ENCODE measurements around the gene WDCP. TPM values are rescaled to one million over a fixed set of nuclear protein-coding genes. Genes with fewer than 3 reads are reported as not detected.
"Not testable (repeated sequence)": the region's sequence is repeated elsewhere in the genome, so short reads cannot be mapped to it uniquely, and the experiment has no call there.

Gene WDCP
- total RNA-seq, 1 experiment from 2014 or later, result 36.9 TPM

- not testable (repeated sequence) for H3K14ac ChIP-seq (ENCODE audit: insufficient read depth, low read length); H3K4me2 ChIP-seq (ENCODE audit: insufficient read depth, insufficient read length, low read length); H3K23ac ChIP-seq (ENCODE audit: insufficient read length, low read depth, low read length); H2BK15ac ChIP-seq (ENCODE audit: low read depth, low read length); H3K79me1 ChIP-seq (ENCODE audit: insufficient read depth, low read depth, low read length, poor library complexity, severe bottlenecking); H3K18ac ChIP-seq (ENCODE audit: insufficient read length, low read depth, low read length); H3K9ac ChIP-seq (ENCODE audit: extremely low read depth, insufficient read length, low read length); H3K9me3 ChIP-seq (ENCODE audit: control insufficient read depth, low read depth, low read length); H2BK20ac ChIP-seq (ENCODE audit: low read depth, low read length, poor library complexity, severe bottlenecking); H3K23me2 ChIP-seq (ENCODE audit: insufficient read length, low read depth, low read length, poor library complexity, severe bottlenecking); H3K27me3 Mint-ChIP-seq (ENCODE audit: low read depth); H3K79me2 ChIP-seq (ENCODE audit: insufficient read depth, low read length); H3K36me3 Mint-ChIP-seq (ENCODE audit: insufficient read depth in 1 of 3, low read depth in 3 of 3); H2BK12ac ChIP-seq (ENCODE audit: insufficient read length, low read depth, low read length); H4K5ac ChIP-seq (ENCODE audit: insufficient read length, low read depth, low read length); H3K4me1 ChIP-seq (ENCODE audit: insufficient read depth, low read length); H2AK5ac ChIP-seq (ENCODE audit: insufficient read length, low read length); H3K56ac ChIP-seq (ENCODE audit: insufficient read length, low read depth, low read length); H2BK120ac ChIP-seq (ENCODE audit: low read depth, low read length, poor library complexity, severe bottlenecking); H4K91ac ChIP-seq (ENCODE audit: insufficient read length, low read depth, low read length); H3K9me3 Mint-ChIP-seq; H4K20me1 ChIP-seq (ENCODE audit: control insufficient read depth, insufficient read depth, insufficient read length); H3K4ac ChIP-seq (ENCODE audit: low read depth, low read length); H3K27me3 ChIP-seq (ENCODE audit: insufficient read depth, low read length); H3K4me1 Mint-ChIP-seq; H3T11ph ChIP-seq (ENCODE audit: low read length); H3K27ac ChIP-seq (ENCODE audit: insufficient read length, low read depth, low read length); H4K8ac ChIP-seq (replicated peaks; ENCODE audit: insufficient read length, low read depth, low read length); H2BK5ac ChIP-seq (ENCODE audit: insufficient read length, low read length)
- Mint-ChIP-seq H3K4me3 (peak overlapping the region in 1 of 2 experiments; percentile 44; a peak in 3 of 5 replicates), H3K27ac (peak overlapping the region in 2 of 3 experiments; percentile 64 to 79; a peak in 2 of 7 replicates)
- DNase-seq, result peak; percentile 43
- peak overlapping the region; percentile 6 for H2AFZ ChIP-seq (ENCODE audit: low read length)
- WGBS (ENCODE audit: extremely low coverage, insufficient read length, low lambda C conversion rate), result no CpG with 5 or more reads among the region's 17 CpGs
These were observed 48.0 kb upstream of the WDCP start for GRCh38 chr2:24095171-24095677.

GRCh38 chr2:24093270-24093669 is 46.1 kb upstream of the WDCP start:
- H3K36me3 Mint-ChIP-seq (ENCODE audit: insufficient read depth in 1 of 3, low read depth in 3 of 3); H4K5ac ChIP-seq (ENCODE audit: insufficient read length, low read depth, low read length); H2BK20ac ChIP-seq (ENCODE audit: low read depth, low read length, poor library complexity, severe bottlenecking); H3K79me2 ChIP-seq (ENCODE audit: insufficient read depth, low read length); H3T11ph ChIP-seq (ENCODE audit: low read length); H4K8ac ChIP-seq (replicated peaks; ENCODE audit: insufficient read length, low read depth, low read length); H3K27ac ChIP-seq (ENCODE audit: insufficient read length, low read depth, low read length); H2BK5ac ChIP-seq (ENCODE audit: insufficient read length, low read length); H3K23me2 ChIP-seq (ENCODE audit: insufficient read length, low read depth, low read length, poor library complexity, severe bottlenecking); H3K14ac ChIP-seq (ENCODE audit: insufficient read depth, low read length); H3K27me3 Mint-ChIP-seq (ENCODE audit: low read depth); H4K91ac ChIP-seq (ENCODE audit: insufficient read length, low read depth, low read length); H3K4ac ChIP-seq (ENCODE audit: low read depth, low read length); H2BK15ac ChIP-seq (ENCODE audit: low read depth, low read length); DNase-seq; H3K9me3 Mint-ChIP-seq; H4K20me1 ChIP-seq (ENCODE audit: control insufficient read depth, insufficient read depth, insufficient read length); H3K18ac ChIP-seq (ENCODE audit: insufficient read length, low read depth, low read length); H3K9me3 ChIP-seq (ENCODE audit: control insufficient read depth, low read depth, low read length); H3K4me2 ChIP-seq (ENCODE audit: insufficient read depth, insufficient read length, low read length); H2BK12ac ChIP-seq (ENCODE audit: insufficient read length, low read depth, low read length); H3K4me1 Mint-ChIP-seq; H3K79me1 ChIP-seq (ENCODE audit: insufficient read depth, low read depth, low read length, poor library complexity, severe bottlenecking); H3K4me3 Mint-ChIP-seq; H2AK5ac ChIP-seq (ENCODE audit: insufficient read length, low read length); H3K27ac Mint-ChIP-seq; H3K56ac ChIP-seq (ENCODE audit: insufficient read length, low read depth, low read length); H2BK120ac ChIP-seq (ENCODE audit: low read depth, low read length, poor library complexity, severe bottlenecking); H2AFZ ChIP-seq (ENCODE audit: low read length); H3K23ac ChIP-seq (ENCODE audit: insufficient read length, low read depth, low read length); H3K9ac ChIP-seq (ENCODE audit: extremely low read depth, insufficient read length, low read length); H3K4me1 ChIP-seq (ENCODE audit: insufficient read depth, low read length); H3K27me3 ChIP-seq (ENCODE audit: insufficient read depth, low read length): not testable (repeated sequence)
- WGBS (ENCODE audit: extremely low coverage, insufficient read length, low lambda C conversion rate), result no CpG with 5 or more reads among the region's 5 CpGs
